Measurements from ENCODE around the gene PTGS2. TPM values are rescaled to one million over a fixed set of nuclear protein-coding genes. Genes with fewer than 3 reads are reported as not detected.

The PTGS2 gene
- total and polyA plus RNA-seq, 8 donors, result 0.65 to 46.9 (median 4.6) TPM; not detected in 1

DNA sequence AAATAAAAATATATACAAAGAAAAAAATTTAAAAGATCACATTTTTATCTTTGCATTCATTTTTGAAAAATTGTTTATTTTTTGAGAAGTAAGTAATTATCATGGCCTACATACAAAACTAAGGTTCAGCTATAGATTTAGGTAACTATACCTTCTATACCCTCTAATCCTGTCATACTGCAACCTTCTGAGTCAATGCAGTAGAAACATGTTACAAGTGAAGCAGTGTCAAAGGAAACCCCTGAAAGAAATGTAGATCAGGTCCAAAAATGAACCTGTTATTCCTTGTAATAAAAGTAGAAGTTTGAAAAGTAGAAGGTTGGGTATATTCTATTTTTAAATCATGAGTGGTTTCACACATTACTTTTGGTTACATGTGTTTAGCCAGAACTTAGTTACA is 51.3 kb downstream of the PTGS2 start:
- TF ChIP-seq POLR2AphosphoS5 (IDR thresholded peaks at IDR 0.05), result no peak
- TF ChIP-seq EP300 (IDR thresholded peaks at IDR 0.05), result no peak
- TF ChIP-seq, protein P1, sequence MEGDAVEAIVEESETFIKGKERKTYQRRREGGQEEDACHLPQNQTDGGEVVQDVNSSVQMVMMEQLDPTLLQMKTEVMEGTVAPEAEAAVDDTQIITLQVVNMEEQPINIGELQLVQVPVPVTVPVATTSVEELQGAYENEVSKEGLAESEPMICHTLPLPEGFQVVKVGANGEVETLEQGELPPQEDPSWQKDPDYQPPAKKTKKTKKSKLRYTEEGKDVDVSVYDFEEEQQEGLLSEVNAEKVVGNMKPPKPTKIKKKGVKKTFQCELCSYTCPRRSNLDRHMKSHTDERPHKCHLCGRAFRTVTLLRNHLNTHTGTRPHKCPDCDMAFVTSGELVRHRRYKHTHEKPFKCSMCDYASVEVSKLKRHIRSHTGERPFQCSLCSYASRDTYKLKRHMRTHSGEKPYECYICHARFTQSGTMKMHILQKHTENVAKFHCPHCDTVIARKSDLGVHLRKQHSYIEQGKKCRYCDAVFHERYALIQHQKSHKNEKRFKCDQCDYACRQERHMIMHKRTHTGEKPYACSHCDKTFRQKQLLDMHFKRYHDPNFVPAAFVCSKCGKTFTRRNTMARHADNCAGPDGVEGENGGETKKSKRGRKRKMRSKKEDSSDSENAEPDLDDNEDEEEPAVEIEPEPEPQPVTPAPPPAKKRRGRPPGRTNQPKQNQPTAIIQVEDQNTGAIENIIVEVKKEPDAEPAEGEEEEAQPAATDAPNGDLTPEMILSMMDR (IDR thresholded peaks at IDR 0.05), result no peak
- no peak for TF ChIP-seq POLR2A (IDR thresholded peaks at IDR 0.05)
- Histone ChIP-seq H3K4me3 (no peak overlapping the region), H3K9me3 (peaks cover 0 to 4% (median 0%) of the 10 kb centered on the region in 4 donors), H3K4me1 (peaks cover 0 to 14% (median 6%) of the 10 kb centered on the region in 4 donors), H3K27ac (no peak overlapping the region), H3K27me3 (no peaks in the 10 kb centered on the region), H3K36me3 (no peaks in the 10 kb centered on the region)
- DNase-seq, result no peak
- intact Hi-C loops (cut with DNase I; ENCODE audit: low total_unique reads), result no loop called here

DNA sequence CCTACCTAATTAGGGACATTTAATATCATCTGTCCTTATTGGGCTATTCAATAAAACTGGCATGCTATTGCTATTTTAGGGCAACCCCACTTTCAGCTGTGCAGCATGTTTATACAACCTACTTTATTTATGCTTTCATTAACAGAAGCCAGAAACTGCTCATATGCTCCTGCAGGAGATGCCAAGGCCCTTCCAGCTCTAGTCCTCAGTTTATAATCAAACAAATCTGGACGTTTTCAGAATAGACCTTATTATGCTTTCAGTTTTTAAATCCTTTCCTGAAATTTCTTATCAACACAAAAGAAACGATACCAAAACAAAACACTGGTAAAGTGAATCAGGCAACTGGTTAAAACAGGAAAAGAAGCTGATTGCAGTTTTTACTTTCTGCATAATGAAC is 53.2 kb downstream of the PTGS2 start:
- H3K36me3 ChIP-seq, result no peaks in the 10 kb centered on the region
- H3K27ac ChIP-seq, result peak overlapping the region in 2 of 5 donors; percentile 48 to 57
- intact Hi-C loops (cut with DNase I; ENCODE audit: low total_unique reads), result no loop called here
- DNase-seq, result peak in 1 of 2 donors; percentile 30
- 5 to 14% (median 13%) methylated on average over 2 of the region's 2 CpGs for WGBS, 5 donors
- H3K9me3 ChIP-seq, result no peaks in the 10 kb centered on the region
- H3K4me1 ChIP-seq, result peaks cover 0 to 14% (median 6%) of the 10 kb centered on the region in 4 donors
- H3K4me3 ChIP-seq, result no peak overlapping the region
- no peaks in the 10 kb centered on the region for H3K27me3 ChIP-seq
- TF ChIP-seq, protein P1 (IDR thresholded peaks at IDR 0.05), result no peak

DNA sequence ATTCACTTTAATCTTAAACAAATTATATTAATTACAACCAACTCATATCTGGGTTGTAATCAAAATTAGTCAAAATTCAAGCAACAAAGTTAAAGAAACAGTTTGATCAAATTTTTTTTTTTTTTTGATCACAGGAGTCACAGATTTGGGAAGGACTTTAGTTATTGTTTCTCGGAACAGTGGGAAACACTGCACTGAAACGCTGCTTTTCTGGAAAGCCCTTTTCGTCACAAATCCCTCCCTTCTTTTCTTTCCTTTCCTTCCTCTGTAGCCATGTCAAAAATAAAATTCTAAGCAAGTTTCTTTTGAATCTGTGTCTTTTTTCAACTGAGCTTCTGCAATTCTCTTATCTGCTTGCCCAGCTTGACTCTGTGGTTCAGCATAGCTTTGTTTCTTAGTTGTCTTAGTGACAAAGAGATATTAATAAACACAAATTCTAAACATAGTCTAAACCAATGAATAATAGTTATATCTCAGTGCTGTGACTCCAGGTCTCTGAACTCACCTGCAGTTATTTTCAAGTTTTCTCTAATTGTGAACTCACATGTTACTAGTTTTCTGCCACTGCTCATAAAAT is 53.8 kb downstream of the PTGS2 start:
- Histone ChIP-seq H3K4me3 (no peak overlapping the region), H3K27me3 (no peaks in the 10 kb centered on the region), H3K36me3 (no peaks in the 10 kb centered on the region), H3K9me3 (no peaks in the 10 kb centered on the region), H3K27ac (peak overlapping the region in 2 of 5 donors; percentile 48 to 57), H3K4me1 (peaks cover 0 to 14% (median 6%) of the 10 kb centered on the region in 4 donors)
- 32 to 54% (median 51%) methylated on average over 3 of the region's 3 CpGs for WGBS, 5 donors
- intact Hi-C loops (cut with DNase I; ENCODE audit: low total_unique reads), result no loop called here
- TF ChIP-seq POLR2A (IDR thresholded peaks at IDR 0.05), result no peak
- no peak for TF ChIP-seq EP300 (IDR thresholded peaks at IDR 0.05)
- no peak for TF ChIP-seq POLR2AphosphoS5 (IDR thresholded peaks at IDR 0.05)
- TF ChIP-seq, protein P1 (IDR thresholded peaks at IDR 0.05), result no peak
- no peak for DNase-seq

DNA sequence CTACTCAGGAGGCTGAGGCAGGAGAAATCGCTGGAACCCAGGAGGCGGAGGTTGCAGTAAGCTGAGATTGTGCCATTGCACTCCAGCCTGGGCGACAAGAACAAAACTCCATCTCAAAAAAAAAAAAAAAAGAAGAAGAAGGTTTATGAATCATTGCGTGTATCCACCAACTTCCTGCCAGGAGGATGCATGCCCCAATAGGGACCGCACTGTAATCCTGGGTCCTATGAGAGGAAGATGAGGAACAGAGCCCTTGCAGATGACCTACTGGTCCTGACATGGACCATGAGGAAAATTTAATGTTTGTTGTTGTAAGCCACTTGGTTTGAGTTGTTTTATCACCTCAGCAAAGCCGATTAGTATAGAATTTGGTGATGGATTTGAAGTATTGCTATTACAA is 56.7 kb downstream of the PTGS2 start:
- Histone ChIP-seq H3K36me3 (no peaks in the 10 kb centered on the region), H3K27me3 (no peaks in the 10 kb centered on the region), H3K4me3 (no peak overlapping the region), H3K4me1 (peaks cover 0 to 14% (median 6%) of the 10 kb centered on the region in 4 donors), H3K27ac (no peak overlapping the region), H3K9me3 (no peaks in the 10 kb centered on the region)
- 81 to 96% (median 90%) methylated on average over 6 of the region's 6 CpGs for WGBS, 5 donors
- TF ChIP-seq, protein P1 (IDR thresholded peaks at IDR 0.05), result no peak
- TF ChIP-seq POLR2A (IDR thresholded peaks at IDR 0.05) (no peak), POLR2AphosphoS5 (IDR thresholded peaks at IDR 0.05) (no peak), EP300 (IDR thresholded peaks at IDR 0.05) (no peak)
- intact Hi-C loops (cut with DNase I; ENCODE audit: low total_unique reads), result no loop called here
- no peak for DNase-seq

Other genes starting within 250 kb of the PTGS2 start
- not detected for gene PDC, start 219.3 kb downstream of the PTGS2 start, total RNA-seq
- not detected for gene PDC, start 219.3 kb downstream of the PTGS2 start, polyA plus RNA-seq
- 10 to 100 TPM in 2 of 5 donors, 1 to 10 TPM in 3; 2.2 to 17.8 (median 9.3) TPM for gene PLA2G4A, start 148.5 kb upstream of the PTGS2 start, total RNA-seq
- 1 to 10 TPM; 3.6 to 7.3 (median 6.2) TPM for gene PLA2G4A, start 148.5 kb upstream of the PTGS2 start, polyA plus RNA-seq